ENCODE results near the gene GLYAT.

- TF ChIP-seq EZH2 (IDR thresholded peaks at IDR 0.05; ENCODE audit: borderline replicate concordance, insufficient read depth, low read depth, low read length, poor library complexity, severe bottlenecking), result no peak
- no peak for TF ChIP-seq CTCF (IDR thresholded peaks at IDR 0.05)
These were observed 43.4 kb upstream of the GLYAT start for GRCh38 chr11:58775066-58775708.

Measured in B cell (primary cell).